PC-9 (cell line): ENCODE data around the gene HOXB5. TPM values are rescaled to one million over a fixed set of nuclear protein-coding genes. Genes with fewer than 3 reads are reported as not detected.

Experiments
- BruUV-seq: library from RNA; stranded (reverse); fragments of 400-500 nt; replicated peaks from 2 replicates; lab custom pipeline; 2021; lab: Mats Ljungman, UMichigan
- CTCF ChIA-PET: fragments of 300-600 bp; sonication (Branson Sonifier 250); formaldehyde crosslinking; loops from one replicate; lab custom pipeline; 2022; ENCODE audit warnings: antibody characterized with exemption; lab: Charles Lee
- POLR2A ChIA-PET: fragments of 300-600 bp; sonication (Branson Sonifier 250); formaldehyde crosslinking; loops from one replicate; lab custom pipeline; 2022; ENCODE audit warnings: antibody characterized with exemption; ENCODE audit not compliant: unreplicated experiment; lab: Charles Lee
- DNase-seq, 2 experiments: peaks; one replicate each; pipeline versions ENCODE4 v3.0.0 to v3.0.0-alpha.2; 2015 to 2022; ENCODE audit warnings: mixed read lengths in 1 of 2
- H2AFZ ChIP-seq: fragments of 200-600 bp; sonication (generic); 2 replicates; pipeline ENCODE4 v1.8.1; 2017; ENCODE audit warnings: antibody characterized with exemption
- H3F3A ChIP-seq: fragments of 200-600 bp; sonication (generic); 2 replicates; pipeline ENCODE4 v1.8.1; 2017; ENCODE audit warnings: antibody characterized with exemption, mild to moderate bottlenecking, low read depth; ENCODE audit not compliant: insufficient read depth
- H3K27ac ChIP-seq: fragments of 200-600 bp; sonication (generic); 2 replicates; pipeline ENCODE4 v1.6.1; 2016; ENCODE audit warnings: mixed run types
- H3K27me3 ChIP-seq: fragments of 200-600 bp; sonication (generic); 2 replicates; pipeline ENCODE4 v1.6.1; 2016; ENCODE audit warnings: low read depth, mixed run types; ENCODE audit not compliant: insufficient read depth
- H3K36me3 ChIP-seq: fragments of 200-600 bp; sonication (generic); 2 replicates; pipeline ENCODE4 v1.6.1; 2016; ENCODE audit warnings: low read depth, mixed run types
- H3K4me1 ChIP-seq: fragments of 200-600 bp; sonication (generic); replicated peaks from 2 replicates; pipeline ENCODE4 v1.6.1; 2016; ENCODE audit warnings: mixed run types; ENCODE audit not compliant: insufficient read depth
- H3K4me2 ChIP-seq: fragments of 200-600 bp; sonication (generic); 2 replicates; pipeline ENCODE4 v1.6.1; 2017; ENCODE audit warnings: mixed run types
- H3K4me3 ChIP-seq: fragments of 200-600 bp; sonication (generic); 2 replicates; pipeline ENCODE4 v1.6.1; 2016; ENCODE audit warnings: mixed run types
- H3K79me2 ChIP-seq: fragments of 200-600 bp; sonication (generic); 2 replicates; pipeline ENCODE4 v1.6.1; 2017; ENCODE audit warnings: low read depth, mixed run types
- H3K9me2 ChIP-seq: fragments of 200-600 bp; sonication (generic); 2 replicates; pipeline ENCODE4 v1.8.1; 2017; ENCODE audit warnings: mild to moderate bottlenecking; ENCODE audit not compliant: insufficient read depth
- H3K9me3 ChIP-seq: fragments of 200-600 bp; sonication (generic); 2 replicates; pipeline ENCODE4 v1.8.1; 2016; ENCODE audit warnings: low read depth; ENCODE audit not compliant: insufficient read depth
- H4K20me1 ChIP-seq: fragments of 200-600 bp; sonication (generic); 2 replicates; pipeline ENCODE4 v1.8.1; 2017; ENCODE audit not compliant: insufficient read depth
- EZH2 ChIP-seq: fragments of 200-600 bp; sonication (generic); IDR thresholded peaks from 2 replicates; pipeline ENCODE4 v1.8.0; 2017; ENCODE audit warnings: antibody characterized with exemption, low read depth
- intact Hi-C: fragments of 100-400 bp; cut with micrococcal nuclease; formaldehyde crosslinking; loops from one replicate; pipeline ENCODE4 v1.10.0; 2022; ENCODE audit not compliant: unreplicated experiment
- total RNA-seq: library from RNA; stranded (reverse); gene quantifications from 2 replicates; pipeline ENCODE4 v1.2.3, GENCODE V29; 2021
- TF ChIP-seq, protein P1 (sequence below): fragments of 200-600 bp; sonication (generic); conservative IDR thresholded peaks from 2 replicates; pipeline ENCODE4 v1.6.1; 2017; ENCODE audit warnings: mixed run types, antibody characterized with exemption, mild to moderate bottlenecking, moderate library complexity

Gene HOXB5
- total RNA-seq, 1 experiment from 2014 or later, result 12.9 TPM

DNA sequence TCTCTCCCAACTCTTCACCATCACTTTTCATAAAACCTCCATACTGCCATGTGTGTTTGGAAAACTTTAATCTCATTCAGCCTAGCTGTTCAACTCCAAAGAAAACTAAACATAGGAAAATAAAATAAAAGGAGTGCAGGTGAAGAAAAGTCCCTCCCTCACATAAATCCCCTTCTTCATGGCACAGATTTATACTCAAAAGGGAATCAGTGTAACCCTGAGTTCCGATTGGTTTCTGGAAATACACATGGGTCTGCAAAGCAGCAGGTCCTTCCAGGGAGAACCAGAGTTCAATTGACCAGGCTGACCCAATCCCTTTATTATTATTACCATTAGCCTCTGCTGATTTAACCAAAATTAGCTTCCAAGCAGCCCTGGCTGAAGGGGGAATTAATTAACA lies 39.8 kb downstream of the HOXB5 start:
- Histone ChIP-seq H3K36me3 (no peaks in the 10 kb centered on the region), H3K4me3 (no peak overlapping the region), H3K9me2 (no peaks in the 10 kb centered on the region), H4K20me1 (no peaks in the 10 kb centered on the region), H3K4me2 (peak overlapping the region; percentile 67; the same call in 1 of the 2 replicates), H3K27ac (no peak overlapping the region), H3K4me1 (no peaks in the 10 kb centered on the region), H2AFZ (no peak overlapping the region), H3K9me3 (no peaks in the 10 kb centered on the region), H3F3A (no peaks in the 10 kb centered on the region), H3K79me2 (no peaks in the 10 kb centered on the region), H3K27me3 (no peaks in the 10 kb centered on the region)
- CTCF ChIA-PET, result no interaction called here
- intact Hi-C loops, result no loop called here
- no peak for DNase-seq
- no TSS peak for BruUV-seq
- POLR2A ChIA-PET, result no interaction called here
- no peak for TF ChIP-seq EZH2
- TF ChIP-seq, protein P1, sequence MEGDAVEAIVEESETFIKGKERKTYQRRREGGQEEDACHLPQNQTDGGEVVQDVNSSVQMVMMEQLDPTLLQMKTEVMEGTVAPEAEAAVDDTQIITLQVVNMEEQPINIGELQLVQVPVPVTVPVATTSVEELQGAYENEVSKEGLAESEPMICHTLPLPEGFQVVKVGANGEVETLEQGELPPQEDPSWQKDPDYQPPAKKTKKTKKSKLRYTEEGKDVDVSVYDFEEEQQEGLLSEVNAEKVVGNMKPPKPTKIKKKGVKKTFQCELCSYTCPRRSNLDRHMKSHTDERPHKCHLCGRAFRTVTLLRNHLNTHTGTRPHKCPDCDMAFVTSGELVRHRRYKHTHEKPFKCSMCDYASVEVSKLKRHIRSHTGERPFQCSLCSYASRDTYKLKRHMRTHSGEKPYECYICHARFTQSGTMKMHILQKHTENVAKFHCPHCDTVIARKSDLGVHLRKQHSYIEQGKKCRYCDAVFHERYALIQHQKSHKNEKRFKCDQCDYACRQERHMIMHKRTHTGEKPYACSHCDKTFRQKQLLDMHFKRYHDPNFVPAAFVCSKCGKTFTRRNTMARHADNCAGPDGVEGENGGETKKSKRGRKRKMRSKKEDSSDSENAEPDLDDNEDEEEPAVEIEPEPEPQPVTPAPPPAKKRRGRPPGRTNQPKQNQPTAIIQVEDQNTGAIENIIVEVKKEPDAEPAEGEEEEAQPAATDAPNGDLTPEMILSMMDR, result no peak

DNA sequence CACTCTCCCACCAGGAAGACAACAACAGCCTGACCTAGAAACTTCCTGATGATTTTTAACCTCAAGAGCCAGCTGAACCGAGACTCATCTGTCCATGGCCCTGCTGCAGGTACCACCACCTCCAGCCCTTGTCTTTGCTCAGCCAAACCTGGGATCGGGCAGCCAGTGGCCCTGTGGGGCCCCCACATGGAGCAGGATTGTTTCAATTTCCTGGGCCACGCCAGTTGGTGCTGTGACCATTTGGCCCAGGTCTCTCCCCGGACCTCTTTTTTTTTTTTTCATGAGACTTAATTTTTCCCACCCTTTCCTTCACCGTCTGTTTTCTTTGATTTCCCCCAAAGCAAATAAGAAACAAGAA lies 40.4 kb downstream of the HOXB5 start:
- CTCF ChIA-PET, result no interaction called here
- BruUV-seq, result no TSS peak
- POLR2A ChIA-PET, result no interaction called here

DNA sequence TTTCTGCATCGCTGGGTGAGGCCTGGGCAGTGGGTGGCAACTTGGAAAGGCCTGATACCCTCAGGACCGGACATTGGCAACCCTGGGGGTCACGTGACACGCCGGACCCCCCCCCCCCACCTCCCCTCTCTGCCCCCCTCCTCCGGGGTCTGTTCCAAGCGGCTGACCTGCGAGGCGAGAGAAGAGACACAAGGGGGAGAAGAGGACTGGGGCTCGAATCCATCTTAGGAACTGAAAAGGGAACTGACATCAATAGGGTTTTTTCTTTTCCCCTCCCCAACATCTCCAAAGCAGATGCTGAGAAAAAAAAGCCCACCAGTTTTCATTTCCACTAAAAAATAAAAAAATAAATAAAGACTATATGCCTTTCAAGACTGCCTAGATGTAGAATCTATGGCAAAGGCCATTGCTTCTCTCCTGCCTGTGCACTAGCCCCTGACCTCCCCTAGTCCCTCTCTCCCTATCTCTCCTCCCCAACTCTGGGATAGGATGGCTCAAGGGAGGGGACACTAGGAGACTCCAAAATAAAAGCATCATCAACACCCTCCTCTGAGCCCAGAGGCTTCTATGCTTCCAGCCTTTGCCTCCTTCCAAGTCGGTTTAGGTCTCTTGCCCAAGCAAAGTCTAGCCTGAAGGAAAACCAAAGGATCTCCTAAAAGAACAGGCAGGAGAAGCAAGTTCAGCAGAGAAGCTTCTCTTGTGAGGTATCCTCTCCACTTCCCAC lies 41.0 kb downstream of the HOXB5 start:
- no peaks in the 10 kb centered on the region for H3F3A ChIP-seq
- H4K20me1 ChIP-seq, result no peaks in the 10 kb centered on the region
- H3K27ac ChIP-seq, result no peak overlapping the region
- H3K27me3 ChIP-seq, result no peaks in the 10 kb centered on the region
- no peaks in the 10 kb centered on the region for H3K9me3 ChIP-seq
- intact Hi-C loops, result no loop called here
- H3K9me2 ChIP-seq, result no peaks in the 10 kb centered on the region
- H3K4me2 ChIP-seq, result no peak overlapping the region
- H3K4me3 ChIP-seq, result no peak overlapping the region
- no peak for DNase-seq
- H3K36me3 ChIP-seq, result no peaks in the 10 kb centered on the region
- no peak overlapping the region for H2AFZ ChIP-seq
- H3K79me2 ChIP-seq, result no peaks in the 10 kb centered on the region
- CTCF ChIA-PET, result no interaction called here
- POLR2A ChIA-PET, result no interaction called here
- no TSS peak for BruUV-seq
- TF ChIP-seq, protein P1, result no peak
- TF ChIP-seq EZH2, result no peak
- H3K4me1 ChIP-seq, result no peaks in the 10 kb centered on the region

More for the DNA sequence above, 40.4 kb downstream of the HOXB5 start:
- Histone ChIP-seq H3K27ac (no peak overlapping the region), H2AFZ (no peak overlapping the region), H3K27me3 (no peaks in the 10 kb centered on the region), H3K4me2 (no peak overlapping the region), H3F3A (no peaks in the 10 kb centered on the region), H3K9me2 (no peaks in the 10 kb centered on the region), H3K4me1 (no peaks in the 10 kb centered on the region), H3K9me3 (no peaks in the 10 kb centered on the region), H3K36me3 (no peaks in the 10 kb centered on the region), H3K4me3 (no peak overlapping the region), H3K79me2 (no peaks in the 10 kb centered on the region), H4K20me1 (no peaks in the 10 kb centered on the region)
- no peak for DNase-seq
- TF ChIP-seq, protein P1, result no peak
- no peak for TF ChIP-seq EZH2
- intact Hi-C loops, result no loop called here
